KMS-11 (cell line): Measurements from ENCODE around the gene OR52E2.

Experiments
- H2AFZ ChIP-seq: fragments of 200-600 bp; sonication (generic); 2 replicates; pipeline ENCODE4 v1.6.1; 2016; ENCODE audit warnings: antibody characterized with exemption, mixed run types, low read depth
- H3K27ac ChIP-seq: fragments of 200-600 bp; sonication (generic); 2 replicates; pipeline ENCODE4 v1.6.1; 2016; ENCODE audit warnings: mild to moderate bottlenecking, mixed run types
- H3K27me3 ChIP-seq: fragments of 200-600 bp; sonication (generic); 2 replicates; pipeline ENCODE4 v1.6.1; 2017; ENCODE audit warnings: mild to moderate bottlenecking, low read depth, mixed run types, moderate library complexity; ENCODE audit not compliant: insufficient read depth
- H3K36me3 ChIP-seq: fragments of 200-600 bp; sonication (generic); 2 replicates; pipeline ENCODE4 v1.6.1; 2017; ENCODE audit warnings: mild to moderate bottlenecking, mixed run types; ENCODE audit not compliant: insufficient read depth
- H3K4me1 ChIP-seq: fragments of 200-600 bp; sonication (generic); 2 replicates; pipeline ENCODE4 v1.6.1; 2016; ENCODE audit warnings: mild to moderate bottlenecking, low read depth, mixed run types; ENCODE audit not compliant: poor library complexity, severe bottlenecking
- H3K4me2 ChIP-seq: fragments of 200-600 bp; sonication (generic); 2 replicates; pipeline ENCODE4 v1.7.0; 2016; ENCODE audit warnings: mild to moderate bottlenecking, mixed run types
- H3K4me3 ChIP-seq: fragments of 200-600 bp; sonication (generic); IDR thresholded peaks from 2 replicates; pipeline ENCODE4 v1.6.1; 2017; ENCODE audit warnings: low read depth, low read length, mixed read lengths; ENCODE audit not compliant: insufficient read depth
- H3K79me2 ChIP-seq: fragments of 200-600 bp; sonication (generic); 2 replicates; pipeline ENCODE4 v1.6.1; 2016; ENCODE audit warnings: low read depth, mixed run types; ENCODE audit not compliant: insufficient read depth
- H3K9ac ChIP-seq: fragments of 200-600 bp; sonication (generic); 2 replicates; pipeline ENCODE4 v1.6.1; 2016; ENCODE audit warnings: mild to moderate bottlenecking, mixed run types
- H4K20me1 ChIP-seq: fragments of 200-600 bp; sonication (generic); 2 replicates; pipeline ENCODE4 v1.6.1; 2016; ENCODE audit warnings: mild to moderate bottlenecking, mixed run types; ENCODE audit not compliant: insufficient read depth
- TF ChIP-seq, protein P1 (sequence below): fragments of 200-600 bp; sonication (generic); conservative IDR thresholded peaks from 2 replicates; pipeline ENCODE4 v1.6.1; 2017; ENCODE audit warnings: low read depth, mild to moderate bottlenecking, antibody characterized with exemption, low read length, moderate library complexity, mixed read lengths

The OR52E2 gene

DNA sequence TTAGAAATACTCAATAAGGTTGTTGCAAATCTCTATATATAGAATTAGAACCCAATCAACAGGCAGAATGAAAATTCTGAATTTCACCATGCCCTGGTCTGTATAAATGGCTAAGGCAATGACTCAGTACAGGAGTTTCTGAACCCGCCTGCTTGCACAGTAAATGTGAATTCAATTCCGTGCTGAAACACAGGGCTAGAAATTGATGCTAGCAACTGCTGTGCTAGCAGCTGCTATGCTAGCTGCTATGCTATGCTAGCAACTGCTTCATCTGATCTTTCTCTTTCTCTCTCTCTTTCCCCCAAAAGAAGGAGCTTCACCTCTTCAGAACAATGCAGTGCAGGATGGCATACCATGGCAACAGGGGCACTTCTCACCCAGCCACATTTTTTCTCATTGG lies 22.8 kb downstream of the OR52E2 start:
- TF ChIP-seq, protein P1, sequence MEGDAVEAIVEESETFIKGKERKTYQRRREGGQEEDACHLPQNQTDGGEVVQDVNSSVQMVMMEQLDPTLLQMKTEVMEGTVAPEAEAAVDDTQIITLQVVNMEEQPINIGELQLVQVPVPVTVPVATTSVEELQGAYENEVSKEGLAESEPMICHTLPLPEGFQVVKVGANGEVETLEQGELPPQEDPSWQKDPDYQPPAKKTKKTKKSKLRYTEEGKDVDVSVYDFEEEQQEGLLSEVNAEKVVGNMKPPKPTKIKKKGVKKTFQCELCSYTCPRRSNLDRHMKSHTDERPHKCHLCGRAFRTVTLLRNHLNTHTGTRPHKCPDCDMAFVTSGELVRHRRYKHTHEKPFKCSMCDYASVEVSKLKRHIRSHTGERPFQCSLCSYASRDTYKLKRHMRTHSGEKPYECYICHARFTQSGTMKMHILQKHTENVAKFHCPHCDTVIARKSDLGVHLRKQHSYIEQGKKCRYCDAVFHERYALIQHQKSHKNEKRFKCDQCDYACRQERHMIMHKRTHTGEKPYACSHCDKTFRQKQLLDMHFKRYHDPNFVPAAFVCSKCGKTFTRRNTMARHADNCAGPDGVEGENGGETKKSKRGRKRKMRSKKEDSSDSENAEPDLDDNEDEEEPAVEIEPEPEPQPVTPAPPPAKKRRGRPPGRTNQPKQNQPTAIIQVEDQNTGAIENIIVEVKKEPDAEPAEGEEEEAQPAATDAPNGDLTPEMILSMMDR = no peak
- Histone ChIP-seq H3K27me3 (no peaks in the 10 kb centered on the region), H3K27ac (no peak overlapping the region), H3K4me2 (no peak overlapping the region), H4K20me1 (no peaks in the 10 kb centered on the region), H3K79me2 (no peaks in the 10 kb centered on the region), H3K4me1 (no peaks in the 10 kb centered on the region), H3K4me3 (no peak overlapping the region), H3K9ac (no peak overlapping the region), H2AFZ (no peak overlapping the region), H3K36me3 (no peaks in the 10 kb centered on the region)

DNA sequence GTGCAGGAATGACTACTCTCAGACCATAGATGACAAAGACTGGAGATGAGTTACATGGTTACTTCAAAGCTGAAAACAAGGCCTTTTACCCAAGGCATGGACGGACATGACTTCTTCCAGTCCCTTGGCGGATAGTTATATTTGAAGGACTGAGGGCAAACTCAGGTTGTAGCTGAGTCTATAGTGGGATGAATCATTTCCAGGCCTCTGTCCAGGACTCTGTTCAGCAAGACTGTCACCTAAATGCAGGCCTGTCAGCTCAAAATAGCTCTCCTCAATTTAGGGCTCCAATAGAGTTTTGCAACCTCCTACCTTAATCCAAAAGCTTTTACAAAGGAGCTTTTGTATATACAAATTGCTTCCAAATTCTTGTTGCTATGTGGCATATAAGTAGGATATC lies 37.4 kb downstream of the OR52E2 start:
- Histone ChIP-seq H3K27me3 (no peaks in the 10 kb centered on the region), H3K36me3 (no peaks in the 10 kb centered on the region), H3K4me2 (no peak overlapping the region), H3K4me3 (no peak overlapping the region), H4K20me1 (no peaks in the 10 kb centered on the region), H3K9ac (no peak overlapping the region), H2AFZ (no peak overlapping the region), H3K27ac (no peak overlapping the region), H3K79me2 (no peaks in the 10 kb centered on the region), H3K4me1 (no peaks in the 10 kb centered on the region)
- TF ChIP-seq, protein P1 = no peak

DNA sequence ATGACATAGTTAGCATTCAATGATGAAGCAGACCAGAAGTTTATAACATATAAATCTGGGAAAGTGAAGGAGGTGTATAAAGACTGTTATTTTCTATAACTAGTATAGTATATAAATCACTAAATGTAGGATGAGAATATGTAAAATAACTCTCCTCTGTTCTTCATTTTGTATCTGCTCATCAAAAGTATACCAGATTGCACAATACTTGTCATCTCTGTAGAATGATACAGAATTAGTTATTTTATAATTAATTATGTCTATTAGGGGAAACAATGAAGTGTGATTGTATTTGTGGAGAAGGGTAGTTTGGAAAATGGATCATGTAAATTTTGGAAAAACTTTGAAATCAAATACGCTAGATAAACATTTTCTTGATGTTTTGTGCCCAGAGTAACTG lies 46.4 kb downstream of the OR52E2 start:
- H3K4me2 ChIP-seq = no peak overlapping the region

DNA sequence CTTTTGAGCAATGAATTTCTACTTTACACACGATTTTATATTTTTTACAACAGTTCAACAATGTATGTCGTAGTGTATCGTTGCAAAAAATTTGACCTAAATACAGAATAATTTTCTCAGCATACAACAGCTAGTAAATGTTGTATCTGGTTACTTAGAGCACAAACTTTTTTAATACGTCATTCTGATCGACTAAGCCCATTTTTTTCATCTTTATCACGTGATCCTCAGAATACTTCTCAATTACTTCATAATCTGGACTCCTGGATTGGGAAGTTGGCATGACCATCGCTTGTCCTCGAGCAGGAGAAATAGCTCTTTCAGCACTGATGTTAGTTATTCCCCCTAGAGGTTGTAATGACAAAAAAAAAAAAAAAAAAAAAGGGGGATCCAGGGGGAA lies 48.2 kb downstream of the OR52E2 start:
- Histone ChIP-seq H3K36me3 (no peaks in the 10 kb centered on the region), H4K20me1 (no peaks in the 10 kb centered on the region), H3K27ac (no peak overlapping the region), H3K9ac (no peak overlapping the region), H3K4me2 (no peak overlapping the region), H3K4me3 (no peak overlapping the region), H3K4me1 (no peaks in the 10 kb centered on the region), H2AFZ (no peak overlapping the region), H3K79me2 (no peaks in the 10 kb centered on the region), H3K27me3 (no peaks in the 10 kb centered on the region)
- TF ChIP-seq, protein P1 = no peak

More for the DNA sequence above, 46.4 kb downstream of the OR52E2 start:
- H3K36me3 ChIP-seq = no peaks in the 10 kb centered on the region
- H3K9ac ChIP-seq = no peak overlapping the region
- no peaks in the 10 kb centered on the region for H3K79me2 ChIP-seq
- no peaks in the 10 kb centered on the region for H4K20me1 ChIP-seq
- H3K27me3 ChIP-seq = no peaks in the 10 kb centered on the region
- no peaks in the 10 kb centered on the region for H3K4me1 ChIP-seq
- TF ChIP-seq, protein P1 = no peak
- H3K27ac ChIP-seq = no peak overlapping the region
- no peak overlapping the region for H3K4me3 ChIP-seq
- H2AFZ ChIP-seq = no peak overlapping the region
